A549 (cell line): ENCODE measurements around the gene PICK1.

Experiments
- CBX2 ChIP-seq: fragments of 200-600 bp; sonication (generic); IDR thresholded peaks from 2 replicates; pipeline ENCODE4 v1.6.1; 2016; ENCODE audit warnings: low read depth, mild to moderate bottlenecking, borderline replicate concordance
- KDM1A ChIP-seq: fragments of 200-600 bp; sonication (generic); IDR thresholded peaks from 2 replicates; pipeline ENCODE4 v1.6.1; 2016; ENCODE audit warnings: low read depth, mild to moderate bottlenecking
- MYC ChIP-seq: IDR thresholded peaks from 2 replicates; pipeline ENCODE4 v1.6.1; 2012; ENCODE audit warnings: mild to moderate bottlenecking, inconsistent platforms, low read length, improper control_type of control experiment, borderline replicate concordance
- PBX3 ChIP-seq: IDR thresholded peaks from 2 replicates; pipeline ENCODE4 v1.6.1; 2012
- PHF8 ChIP-seq: fragments of 200-600 bp; sonication (generic); IDR thresholded peaks from 2 replicates; pipeline ENCODE4 v1.6.1; 2016; ENCODE audit warnings: low read depth, mild to moderate bottlenecking, antibody characterized with exemption, moderate library complexity, borderline replicate concordance
- POLR2A ChIP-seq: IDR thresholded peaks from 2 replicates; pipeline ENCODE4 v1.6.1; 2012; ENCODE audit warnings: mild to moderate bottlenecking, low read length
- REST ChIP-seq: fragments of 200-600 bp; sonication (generic); IDR thresholded peaks from 2 replicates; pipeline ENCODE4 v1.6.1; 2016; ENCODE audit warnings: antibody characterized with exemption, mild to moderate bottlenecking, moderate library complexity
- ZFP36 ChIP-seq: fragments of 450-650 bp; IDR thresholded peaks from 2 replicates; pipeline ENCODE4 v1.6.1; 2014; ENCODE audit warnings: borderline replicate concordance; ENCODE audit not compliant: partially characterized antibody

- no peak for TF ChIP-seq PBX3
- TF ChIP-seq PHF8, result no peak
- no peak for TF ChIP-seq CBX2
- no peak for TF ChIP-seq KDM1A
- TF ChIP-seq ZFP36, result peak; percentile 28
- TF ChIP-seq REST, result no peak
- TF ChIP-seq POLR2A, result no peak
- TF ChIP-seq MYC, result no peak
Observed at GRCh38 chr22:38034884-38035529, 22.2 kb upstream of the PICK1 start.
